Fibroblast of villous mesenchyme (primary cell): ENCODE data around the gene SUMO2. TPM values are rescaled to one million over a fixed set of nuclear protein-coding genes. Genes with fewer than 3 reads are reported as not detected.
A peak's percentile ranks its signal among the peaks of the same experiment; 100 is the strongest.

Experiments used
- DNase-seq: peaks from one replicate; pipeline ENCODE4 v3.0.0-alpha.2; 2010; ENCODE audit warnings: low read depth
- H3K4me3 ChIP-seq: 2 replicates; pipeline ENCODE4 v1.5.1; 2011; ENCODE audit warnings: low read depth, mild to moderate bottlenecking, low read length
- CTCF ChIP-seq: IDR thresholded peaks from 2 replicates; pipeline ENCODE4 v1.5.1; 2012; ENCODE audit warnings: low read depth, mild to moderate bottlenecking, low read length; ENCODE audit not compliant: insufficient read depth
- small RNA-seq: library from RNA; depleted of rRNA; stranded (forward); fragments of <200 nt; gene quantifications from one replicate; pipeline ENCODE3, GENCODE V24; 2012
- total RNA-seq: library from RNA; depleted of rRNA; stranded (reverse); fragments of >200 nt; gene quantifications from 2 replicates; pipeline ENCODE4 v1.2.3, GENCODE V29; 2012

The SUMO2 gene
- total RNA-seq, 1 donor, result 124 TPM

- peak; percentile 93 for DNase-seq
- no peak for TF ChIP-seq CTCF
- no peak overlapping the region for H3K4me3 ChIP-seq
Measured at GRCh38 chr17:75124041-75124818, 58.5 kb downstream of the SUMO2 start.

- no peak for TF ChIP-seq CTCF
- H3K4me3 ChIP-seq, result no peak overlapping the region
- DNase-seq, result no peak
Measured at GRCh38 chr17:75118307-75118706, 64.5 kb downstream of the SUMO2 start.

GRCh38 chr17:75116737-75117136 lies 66.0 kb downstream of the SUMO2 start:
- no peak for DNase-seq
- no peak for TF ChIP-seq CTCF
- H3K4me3 ChIP-seq, result no peak overlapping the region

Small RNA genes lying within 50 kb of the gene (small RNA-seq; reads per million reads assigned to genes)
- not detected for gene RF00019

Other genes with a start within 250 kb of the SUMO2 start
- not detected in 2 replicates for gene OTOP3, start 247.1 kb downstream of the SUMO2 start, total RNA-seq
- gene HID1, start 210.2 kb downstream of the SUMO2 start, total RNA-seq, result 3.5 and 4.3 TPM in 2 replicates
- gene CDR2L, start 195.3 kb downstream of the SUMO2 start, total RNA-seq, result 26.8 and 31.9 TPM in 2 replicates
- gene MRPL58, start 170.3 kb downstream of the SUMO2 start, total RNA-seq, result 23.7 and 30.6 TPM in 2 replicates
- gene ATP5PD, start 136.0 kb downstream of the SUMO2 start, total RNA-seq, result 275 and 323 TPM in 2 replicates
- gene KCTD2, start 135.7 kb downstream of the SUMO2 start, total RNA-seq, result 16.4 and 22.5 TPM in 2 replicates
- gene SLC16A5, start 95.0 kb downstream of the SUMO2 start, total RNA-seq, result 5.6 and 6.4 TPM in 2 replicates
- gene ARMC7, start 73.0 kb downstream of the SUMO2 start, total RNA-seq, result 2.6 and 3.0 TPM in 2 replicates
- 40.2 and 98.2 TPM in 2 replicates for gene NT5C, start 51.2 kb downstream of the SUMO2 start, total RNA-seq
- gene JPT1, start 28.4 kb downstream of the SUMO2 start, total RNA-seq, result 163 and 189 TPM in 2 replicates
- 31.1 and 31.6 TPM in 2 replicates for gene NUP85, start 22.7 kb upstream of the SUMO2 start, total RNA-seq
- 13.2 and 14.2 TPM in 2 replicates for gene GGA3, start 78.6 kb upstream of the SUMO2 start, total RNA-seq
- 57.0 and 70.8 TPM in 2 replicates for gene MRPS7, start 78.9 kb upstream of the SUMO2 start, total RNA-seq
- gene MIF4GD, start 88.3 kb upstream of the SUMO2 start, total RNA-seq, result 6.0 and 6.4 TPM in 2 replicates
- gene SLC25A19, start 106.5 kb upstream of the SUMO2 start, total RNA-seq, result 5.5 and 7.8 TPM in 2 replicates
- 78.0 and 98.0 TPM in 2 replicates for gene GRB2, start 222.7 kb upstream of the SUMO2 start, total RNA-seq